Thymus (tissue), 11 donors: ENCODE measurements around the gene MAPRE2. TPM values are rescaled to one million over a fixed set of nuclear protein-coding genes. Genes with fewer than 3 reads are reported as not detected.
"Not testable (repeated sequence)": the region's sequence is repeated elsewhere in the genome, so short reads cannot be mapped to it uniquely, and the experiment has no call there.

Experiments
- DNase-seq, 9 donors: peaks; one replicate each; pipeline ENCODE4 v3.0.0-alpha.2; 2013; ENCODE audit warnings: low spot score in 9 of 9, low read depth in 6 of 9, missing footprints in 1 of 9
- H3K27ac ChIP-seq, 2 donors: one replicate each; pipeline ENCODE4 v1.5.1; 2013; ENCODE audit warnings: control low read depth in 1 of 2, low read depth in 1 of 2, low read length in 1 of 2, mild to moderate bottlenecking in 1 of 2, moderate library complexity in 1 of 2
- H3K27me3 ChIP-seq, 2 donors: one replicate each; pipeline ENCODE4 v1.5.1; 2013; ENCODE audit warnings: low read length in 1 of 2; ENCODE audit not compliant: control insufficient read depth in 2 of 2, insufficient read depth in 1 of 2
- H3K36me3 ChIP-seq, 2 donors: one replicate each; pipeline ENCODE4 v1.5.1; 2013; ENCODE audit warnings: low read length in 1 of 2, mild to moderate bottlenecking in 1 of 2, moderate library complexity in 1 of 2; ENCODE audit not compliant: control insufficient read depth in 2 of 2, insufficient read depth in 2 of 2
- H3K4me1 ChIP-seq, 2 donors: one replicate each; pipeline ENCODE4 v1.5.1; 2013; ENCODE audit warnings: low read length in 2 of 2; ENCODE audit not compliant: control insufficient read depth in 2 of 2, insufficient read depth in 2 of 2
- H3K4me3 ChIP-seq, 2 donors: one replicate each; pipeline ENCODE4 v1.5.1; 2013; ENCODE audit warnings: low read length in 2 of 2, control low read depth in 1 of 2, mild to moderate bottlenecking in 1 of 2
- H3K9me3 ChIP-seq, 2 donors: one replicate each; pipeline ENCODE4 v1.5.1; 2013; ENCODE audit warnings: low read length in 1 of 2, mild to moderate bottlenecking in 1 of 2; ENCODE audit not compliant: control insufficient read depth in 2 of 2, insufficient read depth in 1 of 2
- WGBS: extraction: QIAGEN DNeasy Blood & Tissue Kit; methylation state at CpG from one replicate; pipeline ENCODE4 v1.1.7; 2013; 5-methylcytosine and 5-hydroxymethylcytosine counted together
- polyA plus RNA-seq: library from polyadenylated mRNA; stranded (reverse); fragments of 200-250 nt; gene quantifications from one replicate; pipeline ENCODE4 v1.2.3, GENCODE V29; 2013
- total RNA-seq: library from RNA; stranded (reverse); fragments of 120-200 nt; gene quantifications from one replicate; pipeline ENCODE4 v1.2.4, GENCODE V29; 2013
- donor health status: healthy.

Gene MAPRE2
- total and polyA plus RNA-seq, 2 donors, result 41.2 to 55.2 TPM

DNA sequence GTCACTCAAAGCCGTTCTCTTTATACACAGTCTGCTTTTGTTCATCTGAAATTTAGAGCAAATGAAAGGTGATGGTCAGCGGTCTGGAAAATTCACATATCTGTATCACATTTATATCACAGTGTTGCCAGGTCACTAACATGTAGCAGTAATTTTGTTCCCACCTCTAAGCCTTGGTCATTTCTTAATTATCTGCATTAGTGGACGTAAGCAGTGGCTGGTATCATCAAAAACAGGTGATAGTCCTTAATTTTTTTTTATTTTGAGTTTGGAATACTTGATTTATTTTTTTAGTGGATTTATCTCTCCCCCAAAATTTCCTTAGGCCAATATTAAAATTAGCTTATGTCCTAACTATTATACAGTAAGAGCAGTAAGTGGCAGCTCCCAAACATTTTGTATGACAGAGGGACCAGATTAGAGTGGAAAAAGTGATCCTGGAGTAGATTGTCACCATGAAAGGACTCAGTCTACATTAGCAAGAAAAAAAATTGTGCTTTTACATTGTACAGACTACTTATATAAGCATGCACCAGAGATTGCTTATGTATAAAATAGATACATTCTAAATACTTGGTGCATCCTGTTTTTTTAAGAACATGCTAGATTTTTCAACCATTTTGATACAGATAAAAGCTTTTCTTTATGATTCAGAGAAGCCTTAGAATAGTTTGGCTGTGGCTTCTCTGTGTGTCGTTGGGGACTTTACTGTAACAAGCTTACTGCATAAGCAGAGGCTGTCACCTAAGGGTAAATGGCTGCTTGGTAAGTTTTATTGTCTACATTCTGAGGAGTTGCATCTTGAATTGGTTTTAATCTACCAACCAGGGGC lies 65.0 kb downstream of the MAPRE2 start:
- peak in 5 of 9 donors; percentile 8 to 53 (median 13) for DNase-seq
- H3K4me1 ChIP-seq, result peaks cover 3% of the 10 kb centered on the region in 2 donors
- 78% methylated on average over 4 of the region's 4 CpGs for WGBS

DNA sequence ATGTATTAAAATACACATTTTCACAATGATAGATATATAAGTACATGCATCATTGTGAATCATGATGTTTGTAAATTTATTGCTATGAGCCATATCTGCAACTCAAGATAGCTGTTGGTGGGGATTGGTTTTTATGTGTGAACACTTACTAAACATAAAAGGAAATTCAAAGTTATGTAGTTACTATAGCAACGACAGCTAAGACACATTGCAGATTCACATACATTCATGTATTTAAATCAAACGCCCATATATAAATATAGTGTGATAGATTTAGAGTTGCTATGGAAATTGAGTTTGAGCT lies 65.6 kb downstream of the MAPRE2 start:
- Histone ChIP-seq H3K4me3 (no peak overlapping the region), H3K9me3 (no peaks in the 10 kb centered on the region), H3K4me1 (peaks cover 3% of the 10 kb centered on the region in 2 donors), H3K27me3 (no peaks in the 10 kb centered on the region), H3K36me3 (peaks cover 11 to 38% of the 10 kb centered on the region in 2 donors), H3K27ac (peak overlapping the region in 1 of 2 donors; percentile 56)
- DNase-seq, result peak in 5 of 9 donors; percentile 11 to 60 (median 21)
- WGBS, result 51% methylated on average over 2 of the region's 2 CpGs

More for the DNA sequence above, 65.0 kb downstream of the MAPRE2 start:
- H3K9me3 ChIP-seq, result no peaks in the 10 kb centered on the region
- no peak overlapping the region for H3K4me3 ChIP-seq
- H3K27me3 ChIP-seq, result no peaks in the 10 kb centered on the region
- H3K27ac ChIP-seq, result peak overlapping the region; percentile 56 to 70
- H3K36me3 ChIP-seq, result peaks cover 11 to 37% of the 10 kb centered on the region in 2 donors

DNA sequence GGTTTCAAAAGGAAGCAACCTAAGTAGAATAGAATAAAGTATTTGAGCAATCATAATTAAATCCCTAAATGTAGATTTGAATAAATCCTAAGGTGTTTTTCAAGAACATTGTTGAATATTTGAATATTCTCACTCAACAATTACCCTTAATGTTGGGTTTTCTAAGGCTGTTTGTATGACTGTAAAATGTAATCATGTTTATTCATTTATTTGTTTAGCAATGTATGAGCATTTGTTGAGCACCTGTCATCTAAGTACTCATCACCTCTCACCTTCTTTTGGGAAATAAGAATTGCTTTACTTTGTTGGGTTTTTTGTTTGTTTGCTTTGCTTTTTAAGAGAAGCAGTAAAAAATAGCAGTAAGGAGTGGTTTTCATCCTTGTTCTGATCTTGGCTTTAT lies 66.0 kb downstream of the MAPRE2 start:
- no peak for DNase-seq
- H3K4me1 ChIP-seq, result peaks cover 3% of the 10 kb centered on the region in 2 donors
- H3K9me3 ChIP-seq, result no peaks in the 10 kb centered on the region
- peaks cover 8 to 35% of the 10 kb centered on the region in 2 donors for H3K36me3 ChIP-seq
- H3K27ac ChIP-seq, result peak overlapping the region in 1 of 2 donors; percentile 10
- H3K27me3 ChIP-seq, result no peaks in the 10 kb centered on the region
- H3K4me3 ChIP-seq, result no peak overlapping the region

DNA sequence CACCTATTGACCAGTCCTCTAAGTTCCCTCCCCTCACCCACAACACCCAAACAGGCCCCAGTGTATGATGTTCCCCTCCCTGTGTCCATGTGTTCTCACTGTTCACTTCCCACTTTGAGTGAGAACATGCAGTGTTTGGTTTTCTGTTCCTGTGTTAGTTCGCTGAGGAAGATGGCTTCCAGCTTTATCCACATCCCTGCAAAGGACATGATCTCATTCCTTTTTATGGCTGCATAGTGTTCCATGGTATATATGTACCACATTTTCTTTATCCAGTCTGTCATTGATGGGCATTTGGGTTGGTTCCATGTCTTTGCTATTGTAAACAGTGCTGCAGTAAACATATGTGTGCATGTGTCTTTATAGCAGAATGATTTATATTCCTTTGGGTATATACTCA lies 66.9 kb downstream of the MAPRE2 start:
- H3K9me3 ChIP-seq, H3K4me1 ChIP-seq, H3K4me3 ChIP-seq, H3K27ac ChIP-seq, DNase-seq, H3K27me3 ChIP-seq: not testable (repeated sequence)
- peaks cover 8 to 26% of the 10 kb centered on the region in 2 donors for H3K36me3 ChIP-seq
- 95% methylated on average over 1 of the region's 1 CpG for WGBS

DNA sequence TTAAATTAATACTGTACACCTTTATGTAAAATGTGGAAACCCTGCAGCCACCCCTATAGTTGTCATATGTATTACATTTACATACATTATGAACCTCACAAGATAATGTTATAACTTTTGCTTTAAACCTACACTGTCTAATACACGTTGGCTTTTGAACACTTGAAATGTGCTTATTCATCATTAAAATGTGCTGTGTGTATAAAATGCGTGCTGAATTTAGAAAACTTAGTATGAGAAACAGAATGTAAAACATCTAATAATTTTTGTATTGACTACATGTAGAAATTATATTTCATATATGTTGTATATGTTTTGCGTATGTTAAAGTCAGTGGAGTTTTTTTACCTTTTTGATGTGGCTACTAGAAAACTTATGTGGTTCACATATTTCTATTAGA lies 68.8 kb downstream of the MAPRE2 start:
- Histone ChIP-seq H3K4me3 (no peak overlapping the region), H3K27me3 (no peaks in the 10 kb centered on the region), H3K9me3 (no peaks in the 10 kb centered on the region), H3K27ac (no peak overlapping the region), H3K4me1 (peaks cover 3 to 6% of the 10 kb centered on the region in 2 donors), H3K36me3 (peaks cover 3 to 10% of the 10 kb centered on the region in 2 donors)
- DNase-seq, result no peak
- 61% methylated on average over 3 of the region's 3 CpGs for WGBS

DNA sequence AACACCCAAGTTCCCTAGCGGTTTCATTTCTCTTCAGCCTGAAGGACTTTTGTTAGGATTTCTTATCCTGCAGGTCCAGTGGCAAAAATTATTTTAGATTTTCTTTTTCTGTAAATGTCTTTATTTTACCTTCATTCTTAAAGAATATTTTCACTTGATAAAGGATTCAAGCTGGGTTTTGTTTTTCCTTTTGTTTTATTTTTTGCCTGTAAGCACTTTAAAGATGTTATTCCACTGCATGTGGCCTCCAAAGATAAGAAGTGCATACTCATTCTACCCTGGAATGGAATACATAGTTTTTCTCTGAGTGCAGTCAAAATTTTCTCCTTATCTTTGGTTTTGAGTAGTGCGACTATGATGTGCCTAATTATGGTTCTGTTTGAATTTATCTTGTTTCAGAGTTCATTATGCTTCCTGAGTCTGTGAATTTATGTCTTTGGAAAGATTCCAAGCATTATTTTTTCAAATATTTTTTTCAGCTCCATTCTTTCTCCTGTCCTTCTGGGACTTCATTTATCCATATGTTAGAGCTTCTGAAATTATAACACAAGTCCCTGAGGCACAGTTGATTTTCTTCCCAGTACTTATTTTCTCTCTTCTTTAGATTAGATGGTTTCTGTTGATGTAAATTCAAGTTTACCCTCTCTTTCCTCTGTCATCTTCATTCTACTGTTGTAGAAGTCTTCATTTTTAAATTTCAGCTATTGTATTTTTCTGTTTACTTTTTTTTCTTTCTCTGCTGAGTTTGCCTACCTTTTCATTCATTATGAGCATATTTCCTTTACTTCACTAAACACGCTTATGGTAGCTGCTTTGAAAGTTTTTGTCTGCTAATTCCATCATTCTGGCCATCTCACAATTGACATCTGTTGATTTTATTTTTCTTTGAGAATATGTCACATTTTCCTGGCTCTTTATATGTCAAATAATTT lies 69.6 kb downstream of the MAPRE2 start:
- Histone ChIP-seq H3K27ac (no peak overlapping the region), H3K4me3 (no peak overlapping the region), H3K27me3 (no peaks in the 10 kb centered on the region), H3K36me3 (peaks cover 3 to 8% of the 10 kb centered on the region in 2 donors), H3K9me3 (no peaks in the 10 kb centered on the region), H3K4me1 (peaks cover 2 to 6% of the 10 kb centered on the region in 2 donors)
- WGBS, result 85% methylated on average over 3 of the region's 3 CpGs
- DNase-seq, result no peak

DNA sequence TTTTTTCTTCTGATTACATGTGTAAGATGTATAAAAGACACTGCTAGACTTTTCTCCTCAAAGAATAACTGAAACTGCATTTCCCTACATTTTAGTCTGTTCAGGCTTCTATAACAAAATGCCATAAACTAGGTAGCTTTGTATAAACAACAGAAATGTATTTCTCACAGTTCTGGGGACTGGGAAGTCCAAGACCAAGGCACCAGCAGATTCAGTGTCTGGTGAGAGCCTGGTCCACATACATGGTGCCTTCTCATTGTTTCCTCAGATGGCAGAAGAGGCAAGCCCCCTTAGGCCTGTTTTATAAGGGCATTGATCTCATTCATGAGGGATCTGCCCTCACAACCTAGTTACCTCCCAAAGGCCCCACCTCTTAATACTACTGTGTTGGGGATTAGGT lies 71.5 kb downstream of the MAPRE2 start:
- Histone ChIP-seq H3K36me3 (peaks cover 3 to 6% of the 10 kb centered on the region in 2 donors), H3K4me3 (no peak overlapping the region), H3K4me1 (peaks cover 8 to 10% of the 10 kb centered on the region in 2 donors), H3K9me3 (no peaks in the 10 kb centered on the region), H3K27ac (no peak overlapping the region), H3K27me3 (no peaks in the 10 kb centered on the region)
- no peak for DNase-seq

DNA sequence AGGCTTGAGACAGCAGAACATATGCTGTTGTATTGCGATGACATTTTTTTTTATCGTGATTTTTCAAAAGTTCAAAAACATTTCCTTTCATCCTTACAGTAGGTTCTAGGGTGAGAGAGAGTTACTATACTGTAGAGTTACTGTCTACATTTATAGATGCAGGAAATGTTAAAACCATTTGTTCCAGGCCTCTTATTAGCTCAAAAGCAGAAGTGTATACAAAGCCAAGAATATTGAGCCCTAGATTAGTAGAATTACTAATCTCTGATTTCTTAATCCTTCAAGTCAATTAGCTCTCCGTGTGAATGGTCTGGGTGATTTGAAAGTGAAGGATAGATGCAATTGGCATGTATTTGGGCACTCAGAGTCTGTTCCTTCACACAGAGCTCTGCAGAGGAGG lies 73.1 kb downstream of the MAPRE2 start:
- no peak for DNase-seq
- H3K27me3 ChIP-seq, result no peaks in the 10 kb centered on the region
- peaks cover 4 to 5% of the 10 kb centered on the region in 2 donors for H3K36me3 ChIP-seq
- WGBS, result 75% methylated on average over 3 of the region's 3 CpGs
- H3K4me1 ChIP-seq, result peaks cover 10 to 13% of the 10 kb centered on the region in 2 donors
- H3K27ac ChIP-seq, result no peak overlapping the region
- no peak overlapping the region for H3K4me3 ChIP-seq
- H3K9me3 ChIP-seq, result no peaks in the 10 kb centered on the region

DNA sequence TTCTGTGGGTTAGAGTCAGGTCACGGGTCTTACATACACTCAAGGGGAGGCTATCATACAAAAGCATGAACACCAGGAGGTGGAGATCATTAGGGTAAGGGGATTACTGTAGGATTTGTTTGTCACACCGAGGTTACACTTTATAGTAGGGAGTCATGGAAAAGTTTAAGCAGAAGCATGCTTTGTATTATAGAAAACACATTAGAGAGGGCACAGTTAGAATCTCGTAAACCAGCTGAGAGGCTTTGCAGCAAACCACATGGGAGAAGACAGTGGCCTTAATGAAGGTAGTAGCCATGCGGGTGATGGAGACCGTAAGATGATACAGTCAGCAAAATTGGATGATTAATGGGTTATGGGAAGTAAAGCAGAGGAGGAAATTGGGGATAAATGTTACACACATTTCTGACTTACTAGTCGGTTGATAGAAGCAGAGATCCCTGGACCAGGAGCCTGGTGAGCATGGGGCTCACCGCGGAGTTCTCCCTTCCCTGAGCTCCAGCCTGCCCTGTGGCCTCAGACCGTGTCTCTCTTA lies 75.6 kb downstream of the MAPRE2 start:
- no peaks in the 10 kb centered on the region for H3K27me3 ChIP-seq
- 96% methylated on average over 9 of the region's 9 CpGs for WGBS
- H3K4me1 ChIP-seq, result peaks cover 10 to 13% of the 10 kb centered on the region in 2 donors
- no peak overlapping the region for H3K4me3 ChIP-seq
- peaks cover 0 to 5% of the 10 kb centered on the region in 2 donors for H3K36me3 ChIP-seq
- H3K9me3 ChIP-seq, result no peaks in the 10 kb centered on the region
- H3K27ac ChIP-seq, result no peak overlapping the region
- DNase-seq, result no peak
